Measurements from ENCODE around the gene CYP3A5.
"Not testable (repeated sequence)": the region's sequence is repeated elsewhere in the genome, so short reads cannot be mapped to it uniquely, and the experiment has no call there.

The CYP3A5 gene

GRCh38 chr7:99679400-99680191 is at the start of gene CYP3A5:
TSS of gene CYP3A5 (minus strand) at chr7:99679996. CDS start at chr7:99679896, 100 bp downstream.
- no peak within 1 kb of the TSS for H3K4me3 ChIP-seq (ENCODE audit: low read depth, low read length)
- no peak for DNase-seq (ENCODE audit: low read depth)
- TF ChIP-seq CTCF (IDR thresholded peaks at IDR 0.05; ENCODE audit: insufficient read depth, low read depth, low read length, missing control alignments): no peak

- DNase-seq (ENCODE audit: low read depth): no peak
- no peak for TF ChIP-seq CTCF (IDR thresholded peaks at IDR 0.05; ENCODE audit: insufficient read depth, low read depth, low read length, missing control alignments)
- no peak overlapping the region for H3K4me3 ChIP-seq (ENCODE audit: low read depth, low read length)
These were observed 48.8 kb upstream of the CYP3A5 start for GRCh38 chr7:99728615-99729014.

GRCh38 chr7:99723201-99723600 is 43.4 kb upstream of the CYP3A5 start:
- not testable (repeated sequence) for DNase-seq (ENCODE audit: low read depth); H3K4me3 ChIP-seq (ENCODE audit: low read depth, low read length)

GRCh38 chr7:99720800-99721595 is 41.2 kb upstream of the CYP3A5 start:
- no peak overlapping the region for H3K4me3 ChIP-seq (ENCODE audit: low read depth, low read length)
- no peak for TF ChIP-seq CTCF (IDR thresholded peaks at IDR 0.05; ENCODE audit: insufficient read depth, low read depth, low read length, missing control alignments)
- no peak for DNase-seq (ENCODE audit: low read depth)

- no peak for TF ChIP-seq CTCF (IDR thresholded peaks at IDR 0.05; ENCODE audit: insufficient read depth, low read depth, low read length, missing control alignments)
- DNase-seq (ENCODE audit: low read depth): no peak
- no peak overlapping the region for H3K4me3 ChIP-seq (ENCODE audit: low read depth, low read length)
These were observed 40.4 kb upstream of the CYP3A5 start for GRCh38 chr7:99719996-99720769.

- DNase-seq (ENCODE audit: low read depth): no peak
- no peak for TF ChIP-seq CTCF (IDR thresholded peaks at IDR 0.05; ENCODE audit: insufficient read depth, low read depth, low read length, missing control alignments)
- no peak overlapping the region for H3K4me3 ChIP-seq (ENCODE audit: low read depth, low read length)
These were observed 34.3 kb upstream of the CYP3A5 start for GRCh38 chr7:99713995-99714570.
